Measurements from ENCODE around the gene PIAS1. TPM values are rescaled to one million over a fixed set of nuclear protein-coding genes. Genes with fewer than 3 reads are reported as not detected.

PIAS1 gene
- total RNA-seq, 1 experiment from 2014 or later, result 25.9 TPM

DNA sequence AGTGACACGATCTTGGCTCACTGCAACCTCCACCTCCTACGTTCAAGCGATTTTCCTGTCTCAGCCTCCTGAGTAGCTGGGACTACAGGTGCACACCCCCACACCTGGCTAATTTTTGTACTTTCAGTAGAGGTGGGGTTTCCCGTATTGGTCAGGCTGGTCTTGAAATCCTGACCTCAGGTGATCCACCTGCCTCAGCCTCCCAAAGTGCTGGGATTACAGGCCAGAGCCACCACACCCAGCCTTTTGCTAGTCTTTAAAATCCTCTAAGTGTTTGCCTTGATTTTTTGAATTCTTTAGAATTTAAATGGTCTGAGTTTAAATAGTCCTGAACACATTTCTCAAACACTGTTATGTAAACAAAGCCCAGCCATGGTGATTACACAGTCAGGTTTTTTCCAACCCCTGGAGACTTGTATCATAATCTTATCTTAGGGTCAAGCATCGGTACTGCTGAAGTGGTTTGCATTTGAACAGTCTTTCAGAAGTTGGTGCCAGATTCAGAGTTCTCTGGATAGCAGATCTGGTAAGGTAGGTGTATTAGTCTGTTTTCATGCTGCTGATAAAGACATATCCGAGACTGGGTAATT, 28.2 kb upstream of the PIAS1 start:
- H3K9me2 ChIP-seq (ENCODE audit: insufficient read depth), result no peaks in the 10 kb centered on the region
- H3K4me3 ChIP-seq (replicated peaks in 1 of 2; ENCODE audit: low read depth in 1 of 2, low read length in 2 of 2), result no peak overlapping the region
- intact Hi-C loops (cut with micrococcal nuclease), result no loop called here
- CTCF ChIA-PET, result no interaction called here
- no TSS peak for BruUV-seq (replicated peaks)
- no peaks in the 10 kb centered on the region for H3K36me3 ChIP-seq (ENCODE audit: control insufficient read depth in 1 of 2, insufficient read depth in 2 of 2, low read length in 2 of 2)
- H3K27me3 ChIP-seq (ENCODE audit: insufficient read depth, low read length), result no peaks in the 10 kb centered on the region; the same call in 1 of the 2 replicates
- no peak for DNase-seq (ENCODE audit: low read depth, low spot score)
- no peaks in the 10 kb centered on the region for H3K9me3 ChIP-seq (ENCODE audit: control insufficient read depth in 1 of 2, insufficient read depth in 1 of 2, low read depth in 1 of 2, low read length in 2 of 2)
- H3K4me1 ChIP-seq (ENCODE audit: control insufficient read depth in 1 of 2, insufficient read depth in 2 of 2, low read length in 2 of 2), result no peaks in the 10 kb centered on the region
- no peaks in the 10 kb centered on the region for H3K79me2 ChIP-seq (ENCODE audit: insufficient read depth, low read length)
- no peaks in the 10 kb centered on the region for H4K20me1 ChIP-seq (ENCODE audit: insufficient read depth)
- POLR2A ChIA-PET, result no interaction called here
- RAD21 ChIA-PET (ENCODE audit: low non-redundant PET in 1 of 2, low total read pairs in 2 of 2, uncharacterized antibody in 2 of 2, unreplicated experiment in 2 of 2), result no interaction called here
- H3K9ac ChIP-seq (ENCODE audit: low read length), result no peak overlapping the region
- H2AFZ ChIP-seq (ENCODE audit: low read depth, low read length, poor library complexity, severe bottlenecking), result no peak overlapping the region
- no peak for ATAC-seq
- no peak overlapping the region for H3K4me2 ChIP-seq (ENCODE audit: low read length)
- TF ChIP-seq POLR2A (IDR thresholded peaks at IDR 0.05; ENCODE audit: borderline replicate concordance, extremely low read depth, insufficient read depth, insufficient read length), result no peak
- no peak for TF ChIP-seq RAD21 (IDR thresholded peaks at IDR 0.05; ENCODE audit: low read depth)
- TF ChIP-seq SP1 (IDR thresholded peaks at IDR 0.05; ENCODE audit: low read depth), result no peak
- TF ChIP-seq EGR1 (IDR thresholded peaks at IDR 0.05; ENCODE audit: low read depth), result no peak
- no peak for TF ChIP-seq SRF (IDR thresholded peaks at IDR 0.05; ENCODE audit: low read depth)
- TF ChIP-seq, protein P1, sequence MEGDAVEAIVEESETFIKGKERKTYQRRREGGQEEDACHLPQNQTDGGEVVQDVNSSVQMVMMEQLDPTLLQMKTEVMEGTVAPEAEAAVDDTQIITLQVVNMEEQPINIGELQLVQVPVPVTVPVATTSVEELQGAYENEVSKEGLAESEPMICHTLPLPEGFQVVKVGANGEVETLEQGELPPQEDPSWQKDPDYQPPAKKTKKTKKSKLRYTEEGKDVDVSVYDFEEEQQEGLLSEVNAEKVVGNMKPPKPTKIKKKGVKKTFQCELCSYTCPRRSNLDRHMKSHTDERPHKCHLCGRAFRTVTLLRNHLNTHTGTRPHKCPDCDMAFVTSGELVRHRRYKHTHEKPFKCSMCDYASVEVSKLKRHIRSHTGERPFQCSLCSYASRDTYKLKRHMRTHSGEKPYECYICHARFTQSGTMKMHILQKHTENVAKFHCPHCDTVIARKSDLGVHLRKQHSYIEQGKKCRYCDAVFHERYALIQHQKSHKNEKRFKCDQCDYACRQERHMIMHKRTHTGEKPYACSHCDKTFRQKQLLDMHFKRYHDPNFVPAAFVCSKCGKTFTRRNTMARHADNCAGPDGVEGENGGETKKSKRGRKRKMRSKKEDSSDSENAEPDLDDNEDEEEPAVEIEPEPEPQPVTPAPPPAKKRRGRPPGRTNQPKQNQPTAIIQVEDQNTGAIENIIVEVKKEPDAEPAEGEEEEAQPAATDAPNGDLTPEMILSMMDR (IDR thresholded peaks at IDR 0.05 in 2 of 3, conservative IDR thresholded peaks at IDR 0.05 in 1 of 3; ENCODE audit: borderline replicate concordance in 1 of 3, insufficient read depth in 1 of 3, low read depth in 2 of 3, low read length in 2 of 3), result no peak
- TF ChIP-seq JUND (IDR thresholded peaks at IDR 0.05), result no peak
- TF ChIP-seq ZNF274 (IDR thresholded peaks at IDR 0.05; ENCODE audit: low read depth, low read length), result no peak
- TF ChIP-seq, protein P2, sequence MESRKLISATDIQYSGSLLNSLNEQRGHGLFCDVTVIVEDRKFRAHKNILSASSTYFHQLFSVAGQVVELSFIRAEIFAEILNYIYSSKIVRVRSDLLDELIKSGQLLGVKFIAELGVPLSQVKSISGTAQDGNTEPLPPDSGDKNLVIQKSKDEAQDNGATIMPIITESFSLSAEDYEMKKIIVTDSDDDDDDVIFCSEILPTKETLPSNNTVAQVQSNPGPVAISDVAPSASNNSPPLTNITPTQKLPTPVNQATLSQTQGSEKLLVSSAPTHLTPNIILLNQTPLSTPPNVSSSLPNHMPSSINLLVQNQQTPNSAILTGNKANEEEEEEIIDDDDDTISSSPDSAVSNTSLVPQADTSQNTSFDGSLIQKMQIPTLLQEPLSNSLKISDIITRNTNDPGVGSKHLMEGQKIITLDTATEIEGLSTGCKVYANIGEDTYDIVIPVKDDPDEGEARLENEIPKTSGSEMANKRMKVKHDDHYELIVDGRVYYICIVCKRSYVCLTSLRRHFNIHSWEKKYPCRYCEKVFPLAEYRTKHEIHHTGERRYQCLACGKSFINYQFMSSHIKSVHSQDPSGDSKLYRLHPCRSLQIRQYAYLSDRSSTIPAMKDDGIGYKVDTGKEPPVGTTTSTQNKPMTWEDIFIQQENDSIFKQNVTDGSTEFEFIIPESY (IDR thresholded peaks at IDR 0.05; ENCODE audit: extremely low read depth, insufficient replicate concordance, low read length), result no peak
- TF ChIP-seq TCF7L2 (IDR thresholded peaks at IDR 0.05; ENCODE audit: borderline replicate concordance, extremely low read depth, insufficient read depth, insufficient read length), result no peak
- TF ChIP-seq, protein P3, sequence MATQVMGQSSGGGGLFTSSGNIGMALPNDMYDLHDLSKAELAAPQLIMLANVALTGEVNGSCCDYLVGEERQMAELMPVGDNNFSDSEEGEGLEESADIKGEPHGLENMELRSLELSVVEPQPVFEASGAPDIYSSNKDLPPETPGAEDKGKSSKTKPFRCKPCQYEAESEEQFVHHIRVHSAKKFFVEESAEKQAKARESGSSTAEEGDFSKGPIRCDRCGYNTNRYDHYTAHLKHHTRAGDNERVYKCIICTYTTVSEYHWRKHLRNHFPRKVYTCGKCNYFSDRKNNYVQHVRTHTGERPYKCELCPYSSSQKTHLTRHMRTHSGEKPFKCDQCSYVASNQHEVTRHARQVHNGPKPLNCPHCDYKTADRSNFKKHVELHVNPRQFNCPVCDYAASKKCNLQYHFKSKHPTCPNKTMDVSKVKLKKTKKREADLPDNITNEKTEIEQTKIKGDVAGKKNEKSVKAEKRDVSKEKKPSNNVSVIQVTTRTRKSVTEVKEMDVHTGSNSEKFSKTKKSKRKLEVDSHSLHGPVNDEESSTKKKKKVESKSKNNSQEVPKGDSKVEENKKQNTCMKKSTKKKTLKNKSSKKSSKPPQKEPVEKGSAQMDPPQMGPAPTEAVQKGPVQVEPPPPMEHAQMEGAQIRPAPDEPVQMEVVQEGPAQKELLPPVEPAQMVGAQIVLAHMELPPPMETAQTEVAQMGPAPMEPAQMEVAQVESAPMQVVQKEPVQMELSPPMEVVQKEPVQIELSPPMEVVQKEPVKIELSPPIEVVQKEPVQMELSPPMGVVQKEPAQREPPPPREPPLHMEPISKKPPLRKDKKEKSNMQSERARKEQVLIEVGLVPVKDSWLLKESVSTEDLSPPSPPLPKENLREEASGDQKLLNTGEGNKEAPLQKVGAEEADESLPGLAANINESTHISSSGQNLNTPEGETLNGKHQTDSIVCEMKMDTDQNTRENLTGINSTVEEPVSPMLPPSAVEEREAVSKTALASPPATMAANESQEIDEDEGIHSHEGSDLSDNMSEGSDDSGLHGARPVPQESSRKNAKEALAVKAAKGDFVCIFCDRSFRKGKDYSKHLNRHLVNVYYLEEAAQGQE (IDR thresholded peaks at IDR 0.05; ENCODE audit: low read depth), result no peak
- no peak for TF ChIP-seq YY1 (IDR thresholded peaks at IDR 0.05; ENCODE audit: extremely low read depth, insufficient replicate concordance, low read depth, low read length)
- no peak for TF ChIP-seq POLR2AphosphoS5 (IDR thresholded peaks at IDR 0.05; ENCODE audit: low read depth, low read length)
- TF ChIP-seq, protein P4, sequence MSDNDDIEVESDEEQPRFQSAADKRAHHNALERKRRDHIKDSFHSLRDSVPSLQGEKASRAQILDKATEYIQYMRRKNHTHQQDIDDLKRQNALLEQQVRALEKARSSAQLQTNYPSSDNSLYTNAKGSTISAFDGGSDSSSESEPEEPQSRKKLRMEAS (IDR thresholded peaks at IDR 0.05), result no peak
- H3K27ac ChIP-seq (ENCODE audit: low read depth, low read length), result no peak overlapping the region

All from HCT116 (cell line).